Measurements from ENCODE around the gene LRMDA. TPM values are rescaled to one million over a fixed set of nuclear protein-coding genes. Genes with fewer than 3 reads are reported as not detected.

Gene LRMDA
- total and polyA plus RNA-seq, 2 donors from 2014 or later: 23.2 to 48.6 TPM

- Histone ChIP-seq H3K4me3 (ENCODE audit: low read length in 3 of 3) (no peak overlapping the region), H3K36me3 (ENCODE audit: control insufficient read depth in 2 of 3, insufficient read depth in 3 of 3, low read length in 3 of 3) (no peaks in the 10 kb centered on the region), H3K4me1 (ENCODE audit: control insufficient read depth in 2 of 3, insufficient read depth in 2 of 3, low read depth in 1 of 3, low read length in 3 of 3) (peaks cover 0 to 2% (median 0%) of the 10 kb centered on the region in 3 donors), H3K9ac (ENCODE audit: low read length in 3 of 3) (no peak overlapping the region), H3K9me3 (ENCODE audit: control insufficient read depth in 2 of 3, insufficient read depth in 1 of 3, low read length in 3 of 3) (no peaks in the 10 kb centered on the region), H3K27ac (ENCODE audit: low read depth in 2 of 2, low read length in 2 of 2) (no peak overlapping the region), H3K27me3 (ENCODE audit: control insufficient read depth, insufficient read depth, low read length) (no peaks in the 10 kb centered on the region)
- intact Hi-C loops (cut with DNase I): no loop called here
- no peak for FAIRE-seq
- DNase-seq: no peak
- TF ChIP-seq CTCF (IDR thresholded peaks at IDR 0.05; ENCODE audit: borderline replicate concordance, extremely low read depth, insufficient read depth): no peak
These were observed 209.0 kb downstream of the LRMDA start for GRCh38 chr10:75640381-75640780.

- Histone ChIP-seq H3K36me3 (ENCODE audit: control insufficient read depth in 2 of 3, insufficient read depth in 3 of 3, low read length in 3 of 3) (no peaks in the 10 kb centered on the region), H3K27me3 (ENCODE audit: control insufficient read depth, insufficient read depth, low read length) (no peaks in the 10 kb centered on the region), H3K9ac (ENCODE audit: low read length in 3 of 3) (no peak overlapping the region), H3K9me3 (ENCODE audit: control insufficient read depth in 2 of 3, insufficient read depth in 1 of 3, low read length in 3 of 3) (no peaks in the 10 kb centered on the region), H3K27ac (ENCODE audit: low read depth in 2 of 2, low read length in 2 of 2) (no peak overlapping the region), H3K4me3 (ENCODE audit: low read length in 3 of 3) (no peak overlapping the region), H3K4me1 (ENCODE audit: control insufficient read depth in 2 of 3, insufficient read depth in 2 of 3, low read depth in 1 of 3, low read length in 3 of 3) (peaks cover 0 to 2% (median 0%) of the 10 kb centered on the region in 3 donors)
- no peak for TF ChIP-seq CTCF (IDR thresholded peaks at IDR 0.05; ENCODE audit: borderline replicate concordance, extremely low read depth, insufficient read depth)
- DNase-seq (no peak), FAIRE-seq (no peak)
- intact Hi-C loops (cut with DNase I): no loop called here
These were observed 209.4 kb downstream of the LRMDA start for GRCh38 chr10:75640803-75641202.

GRCh38 chr10:75643405-75643804, 212.0 kb downstream of the LRMDA start:
- Histone ChIP-seq H3K27me3 (ENCODE audit: control insufficient read depth, insufficient read depth, low read length) (no peaks in the 10 kb centered on the region), H3K4me1 (ENCODE audit: control insufficient read depth in 2 of 3, insufficient read depth in 2 of 3, low read depth in 1 of 3, low read length in 3 of 3) (peaks cover 0 to 6% (median 4%) of the 10 kb centered on the region in 3 donors), H3K4me3 (ENCODE audit: low read length in 3 of 3) (no peak overlapping the region), H3K27ac (ENCODE audit: low read depth in 2 of 2, low read length in 2 of 2) (no peak overlapping the region), H3K36me3 (ENCODE audit: control insufficient read depth in 2 of 3, insufficient read depth in 3 of 3, low read length in 3 of 3) (no peaks in the 10 kb centered on the region), H3K9me3 (ENCODE audit: control insufficient read depth in 2 of 3, insufficient read depth in 1 of 3, low read length in 3 of 3) (no peaks in the 10 kb centered on the region), H3K9ac (ENCODE audit: low read length in 3 of 3) (no peak overlapping the region)
- no peak for TF ChIP-seq CTCF (IDR thresholded peaks at IDR 0.05; ENCODE audit: borderline replicate concordance, extremely low read depth, insufficient read depth)
- intact Hi-C loops (cut with DNase I): no loop called here
- no peak for FAIRE-seq
- DNase-seq: no peak
